AG09309 (cell line): ENCODE measurements around the gene TIMM8A.
A peak's percentile ranks its signal among the peaks of the same experiment; 100 is the strongest.

Experiments
- DNase-seq: peaks from one replicate; pipeline ENCODE4 v3.0.0-alpha.2; 2010; ENCODE audit warnings: low read depth
- H3K4me3 ChIP-seq: 2 replicates; pipeline ENCODE4 v1.5.1; 2011; ENCODE audit warnings: mild to moderate bottlenecking, low read depth, low read length, moderate library complexity; ENCODE audit not compliant: control insufficient read depth
- TF ChIP-seq, protein P1 (sequence below): IDR thresholded peaks from 2 replicates; pipeline ENCODE4 v1.5.1; 2011; ENCODE audit warnings: mild to moderate bottlenecking, low read depth, low read length, inconsistent platforms; ENCODE audit not compliant: insufficient read depth, control insufficient read depth; ENCODE audit errors: missing control alignments

The TIMM8A gene, protein sequence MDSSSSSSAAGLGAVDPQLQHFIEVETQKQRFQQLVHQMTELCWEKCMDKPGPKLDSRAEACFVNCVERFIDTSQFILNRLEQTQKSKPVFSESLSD

DNA sequence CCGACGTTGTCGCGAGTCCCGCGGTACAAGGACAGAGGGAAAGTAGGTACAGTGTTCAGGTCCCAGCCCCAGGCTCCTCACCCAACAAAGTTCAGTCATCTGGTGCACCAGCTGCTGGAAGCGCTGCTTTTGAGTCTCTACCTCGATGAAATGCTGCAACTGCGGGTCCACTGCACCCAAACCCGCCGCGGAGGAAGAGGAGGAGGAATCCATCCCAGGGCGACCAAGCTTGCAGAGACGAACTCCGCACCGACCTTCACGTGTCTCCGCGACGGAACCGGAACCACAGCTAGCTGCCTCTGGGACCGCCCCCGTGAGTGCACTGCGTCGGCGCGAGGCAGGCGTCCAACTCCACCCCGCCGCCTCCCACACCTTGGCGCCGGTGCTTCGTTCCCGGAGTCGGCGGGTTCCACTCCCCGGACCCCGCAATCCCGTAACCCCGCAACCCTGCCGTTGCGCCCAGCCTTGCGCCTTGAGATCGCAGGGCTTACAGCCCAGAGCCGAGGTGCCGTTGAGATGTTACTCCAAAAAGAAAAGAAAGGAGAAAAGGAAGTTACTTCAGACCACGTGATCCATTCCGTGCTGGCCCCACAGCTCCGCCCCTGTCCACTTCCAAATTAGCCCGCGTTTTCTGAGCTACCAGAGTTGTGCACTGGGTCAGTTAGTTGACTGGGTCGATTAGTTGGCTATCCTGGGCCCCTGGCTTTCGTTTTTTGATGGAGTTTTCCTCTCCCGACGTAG, at the start of gene TIMM8A:
TSS of gene TIMM8A (minus strand) at position 291 of the 741 bp plus-strand sequence. CDS start at position 213, 78 bp downstream.
- H3K4me3 ChIP-seq: peak within 1 kb of the TSS; percentile 89
- TF ChIP-seq, protein P1, sequence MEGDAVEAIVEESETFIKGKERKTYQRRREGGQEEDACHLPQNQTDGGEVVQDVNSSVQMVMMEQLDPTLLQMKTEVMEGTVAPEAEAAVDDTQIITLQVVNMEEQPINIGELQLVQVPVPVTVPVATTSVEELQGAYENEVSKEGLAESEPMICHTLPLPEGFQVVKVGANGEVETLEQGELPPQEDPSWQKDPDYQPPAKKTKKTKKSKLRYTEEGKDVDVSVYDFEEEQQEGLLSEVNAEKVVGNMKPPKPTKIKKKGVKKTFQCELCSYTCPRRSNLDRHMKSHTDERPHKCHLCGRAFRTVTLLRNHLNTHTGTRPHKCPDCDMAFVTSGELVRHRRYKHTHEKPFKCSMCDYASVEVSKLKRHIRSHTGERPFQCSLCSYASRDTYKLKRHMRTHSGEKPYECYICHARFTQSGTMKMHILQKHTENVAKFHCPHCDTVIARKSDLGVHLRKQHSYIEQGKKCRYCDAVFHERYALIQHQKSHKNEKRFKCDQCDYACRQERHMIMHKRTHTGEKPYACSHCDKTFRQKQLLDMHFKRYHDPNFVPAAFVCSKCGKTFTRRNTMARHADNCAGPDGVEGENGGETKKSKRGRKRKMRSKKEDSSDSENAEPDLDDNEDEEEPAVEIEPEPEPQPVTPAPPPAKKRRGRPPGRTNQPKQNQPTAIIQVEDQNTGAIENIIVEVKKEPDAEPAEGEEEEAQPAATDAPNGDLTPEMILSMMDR: no peak
- DNase-seq: no peak

DNA sequence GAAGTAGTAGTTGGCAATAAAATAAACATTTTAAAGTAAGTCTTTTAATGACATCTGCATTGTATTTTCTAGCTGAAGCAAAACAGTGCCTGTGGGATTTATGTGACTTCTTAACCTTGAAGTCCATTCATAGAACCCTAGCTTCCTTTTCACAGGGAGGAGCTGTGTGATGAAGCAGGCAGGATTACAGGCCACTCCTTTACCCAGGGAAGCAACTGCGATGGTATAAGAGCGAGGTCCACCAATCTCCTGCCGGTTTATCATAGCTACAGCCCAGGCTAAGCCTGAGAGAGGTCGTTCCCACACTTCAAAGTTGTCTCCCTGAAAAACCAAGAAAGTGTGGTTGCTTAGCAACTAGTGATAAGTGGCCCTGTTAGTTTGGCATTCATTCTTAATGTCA, 49.2 kb upstream of the TIMM8A start:
- H3K4me3 ChIP-seq: no peak overlapping the region
- TF ChIP-seq, protein P1: no peak
- DNase-seq: no peak

DNA sequence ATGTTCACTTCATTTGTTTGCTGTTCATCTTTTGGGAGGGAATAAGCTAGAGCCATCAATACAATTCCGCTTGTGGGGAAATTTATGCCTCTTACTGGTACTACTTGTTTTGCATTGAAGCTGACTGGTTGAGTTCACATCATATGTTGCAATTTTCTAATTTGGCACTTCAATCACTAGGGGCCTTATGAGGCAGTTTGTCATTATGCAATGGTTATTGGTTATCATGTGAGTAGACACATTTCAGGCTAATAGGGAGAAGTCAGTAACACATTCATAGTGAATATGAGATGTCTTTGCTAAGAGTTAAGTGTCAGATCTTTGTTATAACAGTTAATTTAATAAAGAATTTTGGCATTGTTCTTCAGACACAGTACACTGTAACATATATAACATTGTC, 47.2 kb upstream of the TIMM8A start:
- no peak for DNase-seq
- TF ChIP-seq, protein P1: no peak
- no peak overlapping the region for H3K4me3 ChIP-seq

DNA sequence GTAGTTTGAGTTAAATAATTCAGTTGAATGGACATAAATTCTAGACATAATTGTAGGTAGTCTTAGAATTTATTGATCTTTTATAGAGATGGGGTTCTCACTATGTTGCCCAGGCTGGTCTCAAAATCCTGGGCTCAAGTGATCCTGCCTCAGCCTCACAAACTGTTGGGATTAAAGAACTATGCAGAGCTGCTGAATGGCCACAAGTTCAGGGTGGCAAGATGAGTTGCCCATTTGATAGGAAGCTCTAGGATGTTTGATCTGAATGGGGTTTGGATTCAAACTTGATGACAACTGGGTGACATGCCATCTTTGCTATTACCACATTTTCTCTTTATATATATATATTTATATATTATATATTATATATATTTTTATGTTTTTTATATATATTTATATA, 45.8 kb upstream of the TIMM8A start:
- TF ChIP-seq, protein P1: no peak
- no peak overlapping the region for H3K4me3 ChIP-seq
- no peak for DNase-seq

DNA sequence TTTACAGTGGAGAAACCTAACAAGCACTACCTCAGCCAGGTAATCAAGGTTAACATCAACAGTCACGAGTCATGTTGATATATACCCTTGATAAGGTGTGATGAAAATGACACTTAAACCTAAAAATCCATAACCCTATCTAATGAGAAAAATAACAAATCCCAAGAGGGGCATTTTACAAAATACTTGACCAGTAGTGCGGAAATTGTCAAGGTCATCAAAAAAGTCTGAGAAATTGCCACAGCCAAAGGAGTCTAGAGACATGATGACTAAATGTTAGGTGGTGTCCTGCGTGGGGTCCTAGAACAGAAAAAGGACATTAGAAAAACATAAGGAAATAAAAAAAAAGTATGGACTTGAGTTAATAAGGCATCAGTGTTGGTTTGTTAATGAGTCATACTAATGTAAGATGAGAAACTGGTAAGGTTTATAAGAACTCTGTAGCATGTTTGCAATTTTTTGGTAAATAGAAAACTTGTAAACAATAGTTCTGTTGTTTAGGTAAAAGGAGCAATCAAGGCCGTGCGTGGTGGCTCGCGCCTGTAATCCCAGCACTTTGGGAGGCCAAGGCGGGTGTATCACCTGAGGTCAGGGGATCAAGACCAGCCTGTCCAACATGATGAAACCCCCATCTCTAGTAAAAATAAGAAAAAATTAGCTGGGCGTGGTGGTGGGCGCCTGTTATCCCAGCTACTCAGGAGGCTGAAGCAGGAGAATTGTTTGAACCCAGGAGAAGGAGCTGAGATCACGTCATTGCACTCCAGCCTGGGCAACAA, 45.2 kb upstream of the TIMM8A start:
- TF ChIP-seq, protein P1: no peak
- H3K4me3 ChIP-seq: no peak overlapping the region

DNA sequence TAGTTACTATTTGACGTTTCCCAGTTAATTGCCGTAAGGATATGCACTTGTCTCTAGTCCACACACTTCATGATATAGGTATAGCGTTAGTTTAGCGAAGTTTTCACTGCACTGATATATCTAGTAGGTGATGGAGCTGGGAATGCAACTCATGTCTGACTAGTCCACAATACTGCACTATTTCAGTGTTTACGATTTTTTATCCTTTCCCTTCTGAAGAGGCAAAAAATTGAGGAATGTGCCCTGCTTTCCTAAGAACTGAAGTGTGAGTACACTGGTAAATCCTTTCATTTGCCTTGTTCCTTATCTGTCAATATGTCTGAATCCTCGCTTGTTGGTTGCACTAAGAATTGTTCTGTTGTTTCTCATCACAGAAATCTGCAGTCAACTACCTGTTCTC, 43.3 kb upstream of the TIMM8A start:
- DNase-seq: no peak
- TF ChIP-seq, protein P1: no peak
- peak overlapping the region; percentile 59 for H3K4me3 ChIP-seq

More for the DNA sequence above, 45.2 kb upstream of the TIMM8A start:
- DNase-seq: no peak
